Upper lobe of left lung (tissue), 4 donors: ENCODE results near the gene NPW.

Source experiments
- POLR2A ChIP-seq, 4 donors: fragments of 450-650 bp; IDR thresholded peaks; one replicate each; pipeline ENCODE4 v1.5.1; 2016 to 2017; ENCODE audit warnings: antibody characterized with exemption in 4 of 4, mild to moderate bottlenecking in 2 of 4
- TF ChIP-seq, protein P1 (sequence below), 6 experiments: fragments of 450-650 bp in 4 of 6; fragments of 200-600 bp in 2 of 6; sonication (generic) in 2 of 6; IDR thresholded peaks; one replicate each; pipeline ENCODE4 v1.5.1; 2016 to 2019; ENCODE audit warnings: antibody characterized with exemption in 6 of 6

DNA sequence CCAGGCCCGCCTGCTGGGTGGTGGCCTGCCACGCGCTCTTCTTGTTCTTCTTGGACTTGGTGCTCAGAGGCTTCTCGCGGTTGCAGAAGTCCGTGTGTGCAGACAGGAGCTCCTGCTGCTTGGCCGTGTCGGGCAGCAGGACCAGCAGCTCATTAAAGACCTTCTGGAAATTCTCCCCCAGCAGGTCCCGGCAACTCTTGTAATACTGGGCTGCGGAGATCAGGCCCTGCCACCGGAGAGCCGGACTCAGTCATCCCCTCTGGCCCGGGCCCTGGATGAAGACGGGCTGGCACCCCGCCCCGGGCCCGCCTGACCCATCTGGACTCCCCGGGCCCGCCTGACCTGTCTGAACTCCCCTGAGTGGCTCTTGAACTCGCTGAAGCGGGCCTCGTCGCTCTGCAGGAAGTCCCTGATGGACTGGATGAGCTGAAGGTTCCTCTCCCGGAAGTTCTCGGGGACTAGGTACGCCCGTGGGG is 21.2 kb upstream of the NPW start:
- TF ChIP-seq POLR2A (IDR thresholded peaks at IDR 0.05), result no peak
- TF ChIP-seq, protein P1, sequence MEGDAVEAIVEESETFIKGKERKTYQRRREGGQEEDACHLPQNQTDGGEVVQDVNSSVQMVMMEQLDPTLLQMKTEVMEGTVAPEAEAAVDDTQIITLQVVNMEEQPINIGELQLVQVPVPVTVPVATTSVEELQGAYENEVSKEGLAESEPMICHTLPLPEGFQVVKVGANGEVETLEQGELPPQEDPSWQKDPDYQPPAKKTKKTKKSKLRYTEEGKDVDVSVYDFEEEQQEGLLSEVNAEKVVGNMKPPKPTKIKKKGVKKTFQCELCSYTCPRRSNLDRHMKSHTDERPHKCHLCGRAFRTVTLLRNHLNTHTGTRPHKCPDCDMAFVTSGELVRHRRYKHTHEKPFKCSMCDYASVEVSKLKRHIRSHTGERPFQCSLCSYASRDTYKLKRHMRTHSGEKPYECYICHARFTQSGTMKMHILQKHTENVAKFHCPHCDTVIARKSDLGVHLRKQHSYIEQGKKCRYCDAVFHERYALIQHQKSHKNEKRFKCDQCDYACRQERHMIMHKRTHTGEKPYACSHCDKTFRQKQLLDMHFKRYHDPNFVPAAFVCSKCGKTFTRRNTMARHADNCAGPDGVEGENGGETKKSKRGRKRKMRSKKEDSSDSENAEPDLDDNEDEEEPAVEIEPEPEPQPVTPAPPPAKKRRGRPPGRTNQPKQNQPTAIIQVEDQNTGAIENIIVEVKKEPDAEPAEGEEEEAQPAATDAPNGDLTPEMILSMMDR (IDR thresholded peaks at IDR 0.05), result no peak
